WTC11 (cell line): ENCODE data around the gene KCNE1.

Experiments used
- CREM ChIP-seq: sonication (generic); formaldehyde crosslinking; IDR thresholded peaks from 2 replicates; pipeline ENCODE4 v1.8.1; 2022; ENCODE audit warnings: mild to moderate bottlenecking, missing genetic modification reagents, moderate library complexity
- CTCF ChIP-seq: fragments of 200-600 bp; IDR thresholded peaks from 2 replicates; pipeline ENCODE4 v1.8.0; 2022; ENCODE audit warnings: antibody characterized with exemption
- FOXK1 ChIP-seq: sonication (generic); formaldehyde crosslinking; IDR thresholded peaks from 2 replicates; pipeline ENCODE4 v1.8.0; 2022; ENCODE audit warnings: mild to moderate bottlenecking, moderate library complexity, missing genetic modification reagents
- PREB ChIP-seq: sonication (generic); formaldehyde crosslinking; IDR thresholded peaks from 2 replicates; pipeline ENCODE4 v1.8.1; 2022; ENCODE audit warnings: mild to moderate bottlenecking, missing genetic modification reagents, moderate library complexity, borderline replicate concordance
- RELA ChIP-seq: sonication (generic); formaldehyde crosslinking; IDR thresholded peaks from 2 replicates; pipeline ENCODE4 v1.8.1; 2022; ENCODE audit warnings: missing genetic modification reagents, mild to moderate bottlenecking, borderline replicate concordance
- ZBTB43 ChIP-seq: sonication (generic); formaldehyde crosslinking; IDR thresholded peaks from 2 replicates; pipeline ENCODE4 v1.8.1; 2023; ENCODE audit warnings: mild to moderate bottlenecking, missing genetic modification reagents

- no peak for TF ChIP-seq RELA (CRISPR knock-in tag)
- no peak for TF ChIP-seq CREM (CRISPR knock-in tag)
- no peak for TF ChIP-seq PREB
- no peak for TF ChIP-seq FOXK1 (CRISPR knock-in tag)
- no peak for TF ChIP-seq CTCF
- no peak for TF ChIP-seq ZBTB43 (CRISPR knock-in tag)
Observed at GRCh38 chr21:34520281-34520680, 8.3 kb upstream of the KCNE1 start.
